Measurements from ENCODE around the gene PRR33. TPM values are rescaled to one million over a fixed set of nuclear protein-coding genes. Genes with fewer than 3 reads are reported as not detected.

PRR33 gene
- total RNA-seq, 6 experiments from 2014 or later: not detected

DNA sequence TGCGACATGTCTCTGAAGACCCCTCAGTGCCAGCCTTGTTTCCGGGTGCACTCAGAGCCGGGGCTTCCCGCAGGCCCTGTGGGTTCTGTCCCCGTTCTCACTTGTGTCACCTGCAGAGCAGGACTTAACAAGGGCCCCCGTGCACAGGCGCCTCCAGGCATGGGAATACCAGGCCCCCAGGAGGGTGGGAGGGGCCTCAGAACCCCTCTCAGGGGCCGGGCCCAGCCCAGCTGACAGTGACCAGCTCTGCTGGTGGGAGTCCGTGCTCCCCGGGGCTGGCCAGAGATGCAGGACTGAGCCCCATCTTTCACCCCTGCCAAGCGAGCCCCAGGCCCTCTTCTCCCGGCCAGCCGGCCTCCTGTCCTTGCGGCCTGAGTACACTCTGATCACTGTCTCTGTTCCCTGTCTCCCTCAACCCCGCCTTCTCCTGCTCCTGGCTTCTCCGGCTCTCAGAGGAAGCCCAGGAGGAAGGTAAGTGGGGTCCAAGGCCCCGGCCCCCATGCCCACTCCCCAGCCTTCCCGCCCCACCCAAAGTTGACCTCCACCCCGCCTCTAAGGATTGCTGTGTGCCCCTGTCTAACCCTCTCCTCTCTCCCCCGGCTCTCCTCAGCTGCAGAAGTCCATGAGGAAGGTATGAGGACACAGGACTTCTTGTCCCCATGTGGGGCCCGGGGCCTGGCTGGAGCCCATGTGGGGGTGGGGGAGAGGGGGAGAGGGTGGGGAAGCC, 33.1 kb upstream of the PRR33 start:
- H3K27ac ChIP-seq: no peak overlapping the region
- H3K36me3 ChIP-seq: no peaks in the 10 kb centered on the region
- H3K4me1 ChIP-seq: no peaks in the 10 kb centered on the region
- 93% methylated on average over 3 of the region's 21 CpGs for WGBS (ENCODE audit: insufficient coverage, low coverage, low lambda C conversion rate, missing lambda C conversion rate)
- no peak for ATAC-seq
- H3K27me3 ChIP-seq: no peaks in the 10 kb centered on the region
- TF ChIP-seq POLR2A (IDR thresholded peaks at IDR 0.05): no peak
- no peak for TF ChIP-seq CTCF (IDR thresholded peaks at IDR 0.05)
- peak in 1 of 3 donors; percentile 36 for DNase-seq
- H3K9me3 ChIP-seq: no peaks in the 10 kb centered on the region
- no peak overlapping the region for H3K4me3 ChIP-seq
- intact Hi-C loops (cut with DNase I): no loop called here

- H3K27ac ChIP-seq: no peak overlapping the region
- H3K9me3 ChIP-seq: no peaks in the 10 kb centered on the region
- peak in 1 of 3 donors; percentile 40 for DNase-seq
- no peak overlapping the region for H3K4me3 ChIP-seq
- no peaks in the 10 kb centered on the region for H3K27me3 ChIP-seq
- no peaks in the 10 kb centered on the region for H3K4me1 ChIP-seq
- TF ChIP-seq CTCF (IDR thresholded peaks at IDR 0.05) (no peak), POLR2A (IDR thresholded peaks at IDR 0.05) (no peak)
- no peak for ATAC-seq
- intact Hi-C loops (cut with DNase I): no loop called here
- no peaks in the 10 kb centered on the region for H3K36me3 ChIP-seq
- WGBS (ENCODE audit: insufficient coverage, low coverage, low lambda C conversion rate, missing lambda C conversion rate): 59% methylated on average over 10 of the region's 17 CpGs
These were observed 32.5 kb upstream of the PRR33 start for GRCh38 chr11:1924181-1924580.

- Histone ChIP-seq H3K4me3 (no peak overlapping the region), H3K9me3 (no peaks in the 10 kb centered on the region), H3K36me3 (no peaks in the 10 kb centered on the region), H3K27ac (no peak overlapping the region), H3K27me3 (no peaks in the 10 kb centered on the region), H3K4me1 (no peaks in the 10 kb centered on the region)
- intact Hi-C loops (cut with DNase I): no loop called here
- TF ChIP-seq POLR2A (IDR thresholded peaks at IDR 0.05) (no peak), CTCF (IDR thresholded peaks at IDR 0.05) (no peak)
- WGBS (ENCODE audit: insufficient coverage, low coverage, low lambda C conversion rate, missing lambda C conversion rate): 83% methylated on average over 7 of the region's 22 CpGs
- DNase-seq (peak in 1 of 3 donors; percentile 29), ATAC-seq (no peak)
These were observed 31.7 kb upstream of the PRR33 start for GRCh38 chr11:1923201-1923956.

DNA sequence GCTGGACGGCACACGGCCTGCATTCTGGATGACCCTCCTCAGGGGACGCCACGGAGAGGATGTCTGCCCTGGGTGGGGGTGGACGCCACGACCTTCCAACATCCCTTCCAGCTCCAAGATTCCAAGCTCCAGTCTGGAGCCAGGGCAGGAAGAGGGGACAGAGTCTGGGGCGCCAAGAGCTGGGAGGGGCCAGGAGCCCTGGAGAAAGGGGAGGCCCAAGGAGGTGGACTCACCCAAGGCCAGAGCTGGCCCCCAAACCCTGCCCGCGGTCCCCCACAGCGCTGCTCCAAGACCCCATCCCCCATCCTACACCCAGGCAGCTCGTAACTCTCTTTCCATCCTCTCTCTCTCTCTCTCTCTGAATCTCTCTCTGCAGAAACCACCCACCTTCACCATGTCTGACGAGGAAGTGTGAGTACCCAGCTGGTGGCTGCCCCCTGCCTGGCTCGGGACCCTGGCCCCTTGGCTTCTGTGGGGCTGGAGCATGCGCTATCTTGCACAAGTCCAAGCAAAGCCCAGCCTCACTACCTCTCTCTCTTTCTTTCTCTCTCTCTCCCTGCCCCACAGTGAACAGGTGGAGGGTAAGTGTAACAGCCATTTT, 30.9 kb upstream of the PRR33 start:
- ATAC-seq: peak in 1 of 4 donors; percentile 9
- no peaks in the 10 kb centered on the region for H3K36me3 ChIP-seq
- TF ChIP-seq POLR2A (IDR thresholded peaks at IDR 0.05) (no peak), CTCF (IDR thresholded peaks at IDR 0.05) (no peak)
- no peak overlapping the region for H3K27ac ChIP-seq
- intact Hi-C loops (cut with DNase I): no loop called here
- no peaks in the 10 kb centered on the region for H3K27me3 ChIP-seq
- no peaks in the 10 kb centered on the region for H3K4me1 ChIP-seq
- DNase-seq: peak in 1 of 3 donors; percentile 42
- H3K9me3 ChIP-seq: no peaks in the 10 kb centered on the region
- 48% methylated on average over 3 of the region's 14 CpGs for WGBS (ENCODE audit: insufficient coverage, low coverage, low lambda C conversion rate, missing lambda C conversion rate)
- no peak overlapping the region for H3K4me3 ChIP-seq

All from right lobe of liver (tissue), 6 donors.